GM23338 (cell line): Measurements from ENCODE around the gene NYAP2. TPM values are rescaled to one million over a fixed set of nuclear protein-coding genes. Genes with fewer than 3 reads are reported as not detected.

Source experiments
- ATAC-seq: fragments of 200-7000 bp; cut with Tn5 transposase; 3 replicates; pipeline ENCODE4 v1.9.1; 2020
- DNase-seq: peaks from one replicate; pipeline ENCODE4 v3.0.0-alpha.2; 2015; ENCODE audit warnings: low spot score
- H2AFZ ChIP-seq: fragments of 200-600 bp; sonication (generic); 2 replicates; pipeline ENCODE4 v1.8.0; 2016; ENCODE audit warnings: antibody characterized with exemption, mild to moderate bottlenecking, moderate library complexity
- H3F3A ChIP-seq: fragments of 200-600 bp; sonication (generic); replicated peaks from 2 replicates; pipeline ENCODE4 v1.8.0; 2017; ENCODE audit warnings: antibody characterized with exemption, mixed run types, low read depth
- H3K27ac ChIP-seq: fragments of 200-600 bp; sonication (generic); 2 replicates; pipeline ENCODE4 v1.6.1; 2016; ENCODE audit warnings: low read depth
- H3K27me3 ChIP-seq: fragments of 200-600 bp; sonication (generic); 2 replicates; pipeline ENCODE4 v1.8.0; 2016; ENCODE audit warnings: mild to moderate bottlenecking, mixed run types, moderate library complexity; ENCODE audit not compliant: insufficient read depth
- H3K36me3 ChIP-seq: fragments of 200-600 bp; sonication (generic); 2 replicates; pipeline ENCODE4 v1.8.0; 2016; ENCODE audit warnings: mild to moderate bottlenecking; ENCODE audit not compliant: insufficient read depth
- H3K4me1 ChIP-seq: fragments of 200-600 bp; sonication (generic); 2 replicates; pipeline ENCODE4 v1.8.0; 2016; ENCODE audit warnings: mild to moderate bottlenecking, moderate library complexity; ENCODE audit not compliant: insufficient read depth
- H3K4me2 ChIP-seq: fragments of 200-600 bp; sonication (generic); 2 replicates; pipeline ENCODE4 v1.7.1; 2017; ENCODE audit warnings: mixed run types
- H3K4me3 ChIP-seq: fragments of 200-600 bp; sonication (generic); 2 replicates; pipeline ENCODE4 v1.6.1; 2016; ENCODE audit warnings: mixed run types
- H3K79me2 ChIP-seq: fragments of 200-600 bp; sonication (generic); replicated peaks from 2 replicates; pipeline ENCODE4 v1.8.0; 2017; ENCODE audit warnings: mild to moderate bottlenecking; ENCODE audit not compliant: insufficient read depth
- H3K9me2 ChIP-seq: fragments of 200-600 bp; sonication (generic); 2 replicates; pipeline ENCODE4 v1.8.0; 2017; ENCODE audit not compliant: insufficient read depth
- H4K20me1 ChIP-seq: fragments of 200-600 bp; sonication (generic); replicated peaks from 2 replicates; pipeline ENCODE4 v1.8.0; 2017; ENCODE audit warnings: mild to moderate bottlenecking; ENCODE audit not compliant: insufficient read depth
- H3K27ac Mint-ChIP-seq: 2 replicates; pipeline ENCODE4 v1.8.0; 2020; ENCODE audit warnings: inconsistent platforms, mild to moderate bottlenecking, moderate library complexity, mixed read lengths
- H3K27me3 Mint-ChIP-seq: 3 replicates; pipeline ENCODE4 v1.8.0; 2022; ENCODE audit warnings: low read depth, mild to moderate bottlenecking, moderate library complexity, mixed read lengths, inconsistent platforms; ENCODE audit not compliant: insufficient read depth, poor library complexity
- H3K36me3 Mint-ChIP-seq: 3 replicates; pipeline ENCODE4 v1.8.0; 2021; ENCODE audit warnings: low read depth, mild to moderate bottlenecking, inconsistent platforms, moderate library complexity, mixed read lengths
- H3K4me1 Mint-ChIP-seq: 3 replicates; pipeline ENCODE4 v1.8.0; 2020; ENCODE audit warnings: mild to moderate bottlenecking, inconsistent platforms, mixed read lengths
- H3K4me3 Mint-ChIP-seq: 3 replicates; pipeline ENCODE4 v1.8.0; 2021; ENCODE audit warnings: moderate library complexity, mild to moderate bottlenecking, inconsistent platforms, mixed read lengths
- H3K9me3 Mint-ChIP-seq: 3 replicates; pipeline ENCODE4 v1.8.0; 2020; ENCODE audit warnings: moderate library complexity, mild to moderate bottlenecking, inconsistent platforms, mixed read lengths
- EZH2 ChIP-seq: fragments of 200-600 bp; sonication (generic); IDR thresholded peaks from one replicate; pipeline ENCODE4 v1.8.0; 2017; ENCODE audit warnings: antibody characterized with exemption, mild to moderate bottlenecking, low read depth; ENCODE audit not compliant: unreplicated experiment
- EZH2phosphoT487 ChIP-seq: fragments of 200-600 bp; sonication (generic); IDR thresholded peaks from one replicate; pipeline ENCODE4 v1.8.1; 2018; ENCODE audit warnings: antibody characterized with exemption; ENCODE audit not compliant: unreplicated experiment
- POLR2AphosphoS5 ChIP-seq: IDR thresholded peaks from 2 replicates; pipeline ENCODE4 v1.6.1; 2016; ENCODE audit warnings: antibody characterized with exemption, low read depth
- ZNF462 ChIP-seq: fragments of 250-450 bp; sonication (Bioruptor Pico); IDR thresholded peaks from 2 replicates; pipeline ENCODE4 v1.5.0; 2020; ENCODE audit warnings: mild to moderate bottlenecking, moderate library complexity
- polyA plus RNA-seq: library from polyadenylated mRNA; unstranded; fragments of >200 nt; fragmentation: Nextera tagmentation; extraction: Ambion mirVana; gene quantifications from 2 replicates; pipeline ENCODE4 v1.2.1, GENCODE V29; 2016
- total RNA-seq: library from RNA; depleted of rRNA; stranded (reverse); fragments of >200 nt; shearing (Covaris generic); gene quantifications from 2 replicates; pipeline ENCODE4 v1.2.3, GENCODE V29; 2014

Gene NYAP2
- total and polyA plus RNA-seq, 2 experiments from 2014 or later: not detected

- TF ChIP-seq ZNF462 (CRISPR knock-in tag): no peak
Measured at GRCh38 chr2:225694664-225695063, 295.2 kb downstream of the NYAP2 start (continued).

GRCh38 chr2:225697936-225698335, 298.4 kb downstream of the NYAP2 start:
- Histone ChIP-seq H3F3A (no peaks in the 10 kb centered on the region), H4K20me1 (no peaks in the 10 kb centered on the region), H3K9me2 (no peaks in the 10 kb centered on the region), H3K4me3 (no peak overlapping the region), H3K79me2 (no peaks in the 10 kb centered on the region), H2AFZ (no peak overlapping the region), H3K36me3 (no peaks in the 10 kb centered on the region), H3K27ac (no peak overlapping the region), H3K27me3 (no peaks in the 10 kb centered on the region), H3K4me1 (no peaks in the 10 kb centered on the region), H3K4me2 (no peak overlapping the region)
- Mint-ChIP-seq H3K27me3 (no peaks in the 10 kb centered on the region), H3K27ac (no peak overlapping the region), H3K4me1 (no peaks in the 10 kb centered on the region), H3K9me3 (no peaks in the 10 kb centered on the region), H3K36me3 (no peaks in the 10 kb centered on the region), H3K4me3 (no peak overlapping the region)
- DNase-seq (no peak), ATAC-seq (no peak)
- TF ChIP-seq ZNF462 (CRISPR knock-in tag): no peak
- TF ChIP-seq EZH2phosphoT487: no peak
- no peak for TF ChIP-seq EZH2
- TF ChIP-seq POLR2AphosphoS5: no peak
